H1 (cell line): ENCODE data around the gene VDR. TPM values are rescaled to one million over a fixed set of nuclear protein-coding genes. Genes with fewer than 3 reads are reported as not detected.

ENCODE experiments used
- EGR1 ChIP-seq: IDR thresholded peaks from 2 replicates; pipeline ENCODE4 v1.6.1; 2011; ENCODE audit warnings: low read depth, low read length, borderline replicate concordance
- HDAC6 ChIP-seq: IDR thresholded peaks from one replicate; pipeline ENCODE4 v1.7.1; 2012; ENCODE audit warnings: low read depth, mild to moderate bottlenecking, inconsistent platforms, low read length, moderate library complexity
- polyA plus RNA-seq, 7 experiments: library from polyadenylated mRNA; depleted of rRNA in 3 of 7; stranded (reverse) in 5 of 7; unstranded in 2 of 7; fragments of >200 nt in 5 of 7; fragments of 200-250 nt in 2 of 7; gene quantifications; 1 replicate in 5 of 7; 2 replicates in 1 of 7; 4 replicates in 1 of 7; pipeline versions ENCODE4 v1.2.1 to v1.2.3, GENCODE V29; 2011 to 2013; ENCODE audit warnings: missing spikeins in 2 of 7, mixed read lengths in 2 of 7
- total RNA-seq: library from RNA; stranded (reverse); fragmentation: NEBNext Ultra II Directional; extraction: Animal tissue kit (Norgen Biotek cat#: 25700); gene quantifications from 2 replicates; pipeline ENCODE4 v1.2.1, GENCODE V29; 2021

VDR gene
- total and polyA plus RNA-seq, 2 of the 8 experiments (the other 6 are each of a cell fraction or from before 2014, with no cell fraction given) = 0.44 to 0.65 TPM

- TF ChIP-seq EGR1 (no peak), HDAC6 (no peak)
These were observed 5.3 kb downstream of the VDR start (continued) for GRCh38 chr12:47899466-47899865.
